Midbrain (tissue), 1 donor: ENCODE measurements around the gene AVP.
A peak's percentile ranks its signal among the peaks of the same experiment; 100 is the strongest.

Experiments
- DNase-seq: peaks from one replicate; lab custom pipeline; 2025; lab: John Stamatoyannopoulos, UW

AVP gene

DNA sequence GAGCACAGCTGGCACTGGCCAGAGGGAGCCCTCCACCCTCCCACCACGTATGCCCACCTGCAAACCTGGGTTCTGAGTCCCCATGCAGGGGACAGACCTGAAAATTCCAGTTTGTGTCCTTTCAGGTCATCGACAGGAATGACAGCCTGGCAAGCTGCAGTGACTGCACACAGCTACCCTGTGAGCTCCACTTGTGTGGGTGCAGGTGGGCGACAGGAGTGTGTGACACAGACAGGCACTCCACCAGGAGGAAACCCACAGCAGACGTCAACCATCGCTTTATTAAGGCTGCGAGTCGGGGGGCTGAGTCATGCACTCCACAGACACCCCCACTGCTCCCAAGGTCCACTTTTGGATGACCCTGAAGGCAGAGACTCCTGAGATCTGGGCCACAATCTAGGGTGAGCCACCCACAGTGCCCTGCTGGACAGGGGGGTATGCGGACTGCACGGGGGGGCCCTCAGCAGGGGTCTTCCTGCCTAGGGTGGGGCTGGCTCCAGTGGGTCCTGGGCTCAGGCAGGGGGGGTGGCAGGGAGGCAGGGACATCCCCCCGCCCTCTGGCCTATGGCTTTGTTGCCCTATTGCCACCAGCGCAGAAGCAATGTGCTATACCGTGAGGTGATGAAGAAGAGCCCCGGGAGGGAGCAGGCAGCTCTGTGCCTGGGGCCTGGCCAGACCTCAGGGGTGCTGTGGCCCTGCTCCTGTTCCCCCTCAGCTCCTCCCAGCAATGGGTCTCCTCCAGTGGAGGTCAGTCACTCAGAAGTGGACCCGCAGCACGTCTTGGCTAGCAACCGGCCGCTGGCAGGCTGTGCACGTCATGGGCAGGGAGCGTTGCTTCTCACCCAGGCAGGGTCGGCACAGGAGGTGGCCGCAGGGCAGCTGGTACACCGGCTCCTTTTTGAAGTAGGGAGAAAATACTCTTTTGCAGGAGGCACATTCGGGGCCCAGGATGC, 25.1 kb upstream of the AVP start:
- no peak for DNase-seq

GRCh38 chr20:3107464-3108025, 23.0 kb upstream of the AVP start:
- DNase-seq, result no peak

GRCh38 chr20:3106658-3107463, 22.3 kb upstream of the AVP start:
- peak; percentile 19 for DNase-seq

GRCh38 chr20:3106185-3106584, 21.7 kb upstream of the AVP start:
- DNase-seq, result no peak

DNA sequence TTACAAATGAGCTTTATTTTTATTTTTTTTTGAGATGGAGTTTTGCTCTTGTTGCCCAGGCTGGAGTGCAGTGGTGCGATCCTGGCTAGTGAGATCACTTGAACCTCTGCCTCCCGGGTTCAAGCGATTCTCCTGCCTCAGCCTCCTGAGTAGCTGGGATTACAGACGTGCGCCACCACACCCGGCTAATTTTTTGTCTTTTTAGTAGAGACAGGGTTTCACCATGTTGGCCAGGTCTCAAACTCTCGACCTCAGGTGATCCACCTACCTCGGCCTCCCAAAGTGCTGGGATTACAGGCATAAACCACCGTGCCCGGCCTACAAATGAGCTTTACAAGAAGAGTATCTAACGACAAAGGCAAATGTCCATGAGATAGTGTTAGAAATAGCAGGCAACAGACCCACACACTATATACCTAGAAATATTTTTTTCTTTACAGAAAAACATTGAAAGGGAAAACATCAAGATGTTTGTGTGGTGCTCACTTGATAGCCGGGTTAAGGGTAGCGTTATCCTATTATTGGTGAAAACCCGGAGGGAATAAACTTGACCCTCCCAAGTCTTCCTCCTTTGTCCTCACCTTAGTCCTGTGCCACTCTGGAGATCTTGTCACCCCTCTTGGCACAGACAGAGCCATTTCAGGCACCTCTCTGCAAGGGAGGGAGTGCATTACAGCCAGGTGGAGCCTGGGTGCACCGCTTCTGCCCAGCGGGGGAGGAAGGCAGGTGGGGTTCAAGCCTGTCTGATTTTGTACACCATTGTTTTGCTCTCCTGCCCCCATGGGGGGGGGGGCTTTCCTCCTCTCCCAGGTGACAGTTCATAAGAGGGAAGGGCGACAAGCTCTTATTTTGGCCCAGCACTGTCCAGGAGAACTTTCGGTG, 21.0 kb upstream of the AVP start:
- DNase-seq, result no peak

GRCh38 chr20:3103369-3104032, 19.0 kb upstream of the AVP start:
- DNase-seq, result no peak

DNA sequence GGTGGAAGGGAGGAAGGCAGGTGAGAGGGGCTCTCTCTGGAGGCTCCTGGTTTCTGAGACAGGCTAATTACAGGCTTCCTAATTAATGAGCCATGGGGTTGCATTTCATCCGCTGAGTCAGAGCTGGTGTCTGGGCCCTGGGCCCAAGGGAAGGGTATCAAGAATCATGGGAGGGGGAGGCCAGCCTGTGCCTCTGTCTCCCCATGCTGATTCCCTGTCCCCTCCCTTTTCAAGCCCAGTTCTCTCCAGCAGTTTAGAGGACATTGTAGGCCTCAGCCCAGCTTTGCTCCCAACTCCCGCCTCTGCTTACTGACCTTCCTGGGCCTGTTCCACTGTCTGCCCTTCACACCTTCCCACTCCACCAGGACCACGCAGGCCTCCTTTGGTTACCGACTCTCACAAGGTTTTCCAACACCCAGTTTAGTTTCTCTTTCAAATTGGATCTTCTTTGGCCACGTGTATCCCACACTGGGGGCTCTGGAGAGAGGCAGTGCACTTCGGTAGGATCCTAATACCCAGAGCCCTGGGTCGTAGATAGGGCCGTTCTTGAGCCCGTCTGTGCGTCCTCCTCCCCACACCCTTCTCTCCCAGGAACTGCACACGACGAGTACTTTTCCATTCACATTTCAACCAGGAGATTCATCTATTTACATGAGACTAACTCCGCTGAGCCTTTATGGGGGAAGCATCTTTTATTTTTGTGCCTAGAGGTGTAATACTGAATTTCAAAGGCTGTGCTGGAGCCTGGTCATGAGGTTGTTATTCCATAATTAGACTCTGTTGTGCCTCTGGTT, 18.2 kb upstream of the AVP start:
- DNase-seq, result no peak

DNA sequence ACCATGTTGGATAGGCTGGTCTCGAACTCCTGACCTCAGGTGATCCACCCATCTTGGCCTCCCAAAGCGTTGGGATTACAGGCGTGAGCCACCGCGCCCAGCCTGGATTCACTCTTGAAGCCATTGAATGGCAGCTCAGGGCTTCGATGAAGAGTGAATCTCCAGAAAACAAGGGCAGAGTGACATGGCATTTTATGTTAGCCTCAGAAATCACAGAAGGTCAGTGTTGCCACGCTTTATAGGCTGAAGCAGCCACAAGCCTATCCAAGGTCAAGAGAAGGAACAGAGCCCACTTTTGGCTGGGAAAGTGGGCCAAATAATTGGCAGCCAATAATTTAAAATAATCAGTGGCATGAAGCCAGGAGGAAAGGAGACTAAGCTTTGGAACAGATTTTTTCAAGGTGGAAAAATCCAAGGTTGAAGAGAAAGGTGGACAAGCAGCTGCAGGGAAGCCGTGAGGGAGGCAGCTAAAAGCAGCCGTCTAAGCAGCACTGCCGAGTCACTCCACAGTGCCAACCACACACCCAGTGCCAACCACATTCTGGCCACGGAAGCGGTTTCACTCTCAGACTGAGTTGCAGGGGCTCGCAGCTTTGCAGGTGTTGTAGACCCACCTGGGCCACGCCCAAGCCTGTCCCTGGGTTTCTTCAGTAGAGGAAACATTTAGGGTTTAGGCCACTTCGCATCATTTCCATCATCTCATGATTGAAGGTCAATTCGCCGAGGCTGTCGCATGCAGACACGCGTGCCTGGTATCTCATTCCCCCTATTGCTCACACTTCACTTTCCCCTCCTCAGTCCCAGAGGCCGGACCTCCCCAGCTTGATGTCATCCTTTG, 17.4 kb upstream of the AVP start:
- no peak for DNase-seq

GRCh38 chr20:3101251-3101650, 16.7 kb upstream of the AVP start:
- DNase-seq, result no peak

DNA sequence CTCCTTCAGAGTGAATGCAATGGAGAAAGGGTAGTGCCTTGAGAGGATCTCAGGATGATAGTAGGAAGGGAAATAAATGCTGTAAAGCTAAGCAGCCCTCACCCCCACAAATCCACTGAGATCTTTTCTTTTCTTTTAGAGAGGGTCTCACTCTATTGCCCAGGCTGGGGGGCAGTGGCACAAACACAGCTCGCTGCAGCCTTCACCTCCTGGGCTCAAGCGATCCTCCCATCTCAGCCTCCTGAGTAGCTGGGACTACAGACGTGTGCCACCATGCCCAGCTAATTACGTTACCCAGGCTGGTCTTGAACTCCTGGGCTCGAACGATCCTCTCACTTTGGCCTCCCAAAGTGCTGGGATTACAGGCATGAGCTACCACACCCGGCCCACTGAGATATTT, 16.0 kb upstream of the AVP start:
- no peak for DNase-seq

DNA sequence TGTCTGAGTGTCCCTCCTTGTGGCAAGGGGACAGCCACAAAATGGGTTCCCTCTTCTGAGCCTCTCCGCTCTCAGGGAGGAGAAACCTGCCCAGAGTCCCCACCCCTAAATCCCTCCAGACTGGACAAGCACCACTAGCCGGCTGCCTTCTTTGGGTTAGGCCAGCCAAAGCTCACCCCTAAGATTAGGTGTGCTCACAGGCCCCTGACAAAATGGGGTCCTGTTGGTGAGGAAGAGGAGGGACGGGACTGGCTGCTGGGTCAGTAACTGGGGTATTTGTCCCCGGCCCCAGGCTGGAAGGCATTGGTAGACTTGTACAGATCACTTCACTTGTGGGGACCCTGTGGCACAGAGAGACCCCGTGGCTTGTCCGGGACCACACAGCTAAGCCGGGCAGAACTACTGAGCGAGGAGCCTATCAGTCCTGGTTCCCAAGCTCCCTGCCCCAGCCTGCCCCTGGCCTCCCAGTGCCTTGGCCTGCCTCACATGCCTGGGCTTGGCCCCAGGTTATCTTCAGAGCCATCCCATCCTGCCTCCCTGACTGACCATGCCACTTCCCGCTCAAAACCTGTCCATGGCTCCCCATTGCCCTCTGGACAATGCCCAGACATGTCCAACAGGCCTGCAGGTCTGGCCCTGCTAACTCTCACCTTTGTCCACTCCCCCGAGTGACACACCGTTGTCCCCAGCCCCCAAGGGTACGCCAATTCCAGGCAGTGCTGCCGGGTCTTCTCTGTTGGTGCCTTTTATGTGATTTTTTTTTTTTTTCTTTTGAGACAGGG, 10.5 kb upstream of the AVP start:
- DNase-seq, result no peak

- no peak for DNase-seq
Observed at GRCh38 chr20:3093861-3094361, 9.4 kb upstream of the AVP start.

DNA sequence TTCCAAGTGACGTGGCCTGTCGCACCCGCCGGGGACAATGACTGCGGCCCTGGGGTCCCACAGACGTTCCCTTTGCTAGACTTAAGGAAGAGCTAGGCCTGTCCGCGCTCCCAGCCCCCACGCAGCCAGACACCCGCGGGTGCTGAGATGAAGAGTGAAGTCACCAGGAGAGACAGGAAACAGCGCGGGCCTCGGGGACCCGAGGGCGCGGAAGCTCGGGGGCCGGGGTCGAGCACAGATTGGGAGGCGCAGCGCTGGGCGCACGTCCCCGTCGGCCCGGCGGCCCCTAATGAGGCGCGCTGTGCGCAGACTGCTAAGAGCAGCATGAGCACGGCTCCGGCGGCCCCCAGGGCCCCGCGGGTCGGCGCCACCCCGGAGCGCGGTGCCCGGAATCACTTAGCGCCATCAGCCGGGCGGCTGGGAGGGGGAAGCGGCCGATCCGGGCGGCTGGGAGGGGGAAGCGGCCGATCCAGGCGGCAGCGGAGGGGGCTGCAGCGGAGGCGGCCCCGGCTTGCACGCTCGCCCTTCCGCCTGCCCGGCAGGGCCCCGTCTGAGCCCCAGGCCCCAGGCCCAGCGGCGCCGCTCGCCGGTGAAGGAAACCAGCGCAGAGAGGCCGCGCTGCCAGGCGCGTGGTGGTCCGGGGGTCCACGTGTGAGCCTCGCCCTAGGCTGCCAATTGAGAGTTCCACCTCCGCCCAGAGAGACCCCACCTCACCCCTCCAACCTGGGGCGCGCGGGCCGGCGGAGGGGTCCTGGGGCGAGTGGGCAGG, 8.3 kb upstream of the AVP start:
- DNase-seq, result no peak

- no peak for DNase-seq
Observed at GRCh38 chr20:3090565-3090964, 6.0 kb upstream of the AVP start.

DNA sequence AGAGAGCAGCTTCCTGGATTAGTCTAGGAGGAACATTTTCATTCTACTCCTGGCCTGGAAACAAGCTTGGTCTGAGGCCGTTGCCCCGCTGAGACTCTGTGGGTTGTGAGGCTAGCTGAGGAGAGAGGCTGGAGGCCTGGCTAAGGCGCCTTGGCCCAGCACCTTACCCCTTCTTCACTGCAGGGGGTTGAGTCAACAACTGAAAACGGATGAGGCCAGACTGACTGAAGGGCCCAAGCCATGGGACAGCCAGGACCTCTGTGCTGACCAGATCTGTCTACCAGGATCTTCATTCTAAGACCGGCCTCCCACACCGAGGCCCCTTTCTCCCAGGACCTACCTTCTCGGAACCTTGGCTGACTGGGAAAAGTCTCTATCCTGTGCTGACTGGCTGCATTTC, 3.5 kb upstream of the AVP start:
- DNase-seq, result no peak

GRCh38 chr20:3085571-3086072, 1.1 kb upstream of the AVP start:
- no peak for DNase-seq

DNA sequence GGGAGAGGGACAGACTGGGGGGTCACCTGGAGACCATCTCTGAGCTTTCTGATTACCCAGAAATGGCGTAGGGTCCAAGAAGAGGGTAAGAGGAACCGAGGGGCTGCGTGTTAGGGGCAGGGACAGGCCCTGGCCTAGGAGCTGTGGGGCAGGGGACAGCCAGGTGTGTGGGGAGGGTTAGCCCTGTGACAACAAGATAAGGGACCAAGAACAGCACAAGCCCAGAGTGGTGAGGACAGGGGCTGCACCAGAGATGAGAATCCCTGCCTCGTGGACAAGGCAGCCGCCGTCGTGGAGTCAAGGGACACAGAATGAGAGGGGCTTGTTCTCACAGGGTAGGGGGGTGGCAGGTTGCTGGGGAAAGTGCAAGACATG, 449 bp upstream of the AVP start:
- no peak for DNase-seq
